Activated T-helper 1 cell treated with anti-CD3 and anti-CD28 coated beads, Interleukin-12 subunit alpha, Interleukin-12 subunit beta, Interleukin-2, Interleukin-4 antibody, amounts not matched to agents 30 ng/mL and 10 ng/mL and 1 ng/mL, durations not matched to agents 14 hours and 24 hours and 36 hours (primary cell): ENCODE results near the gene NR3C2. TPM values are rescaled to one million over a fixed set of nuclear protein-coding genes. Genes with fewer than 3 reads are reported as not detected.

Experiments used
- DNase-seq: peaks from one replicate; pipeline ENCODE4 v3.0.0; 2021; ENCODE audit warnings: low spot score
- H3K27ac Mint-ChIP-seq: one replicate; pipeline ENCODE4 v1.8.0; 2021; ENCODE audit warnings: mild to moderate bottlenecking, mixed read lengths
- H3K27me3 Mint-ChIP-seq: one replicate; pipeline ENCODE4 v1.8.0; 2022; ENCODE audit warnings: mild to moderate bottlenecking, moderate library complexity, mixed read lengths; ENCODE audit not compliant: insufficient read depth
- H3K36me3 Mint-ChIP-seq: one replicate; pipeline ENCODE4 v1.8.0; 2021; ENCODE audit warnings: low read depth, mixed read lengths
- H3K4me1 Mint-ChIP-seq: one replicate; pipeline ENCODE4 v1.8.0; 2021; ENCODE audit warnings: low read depth, mixed read lengths
- H3K4me3 Mint-ChIP-seq: one replicate; pipeline ENCODE4 v1.8.0; 2021; ENCODE audit warnings: mild to moderate bottlenecking, moderate library complexity, mixed read lengths
- H3K9me3 Mint-ChIP-seq: one replicate; pipeline ENCODE4 v1.8.0; 2021; ENCODE audit warnings: mixed read lengths
- intact Hi-C: fragments of 100-400 bp; cut with micrococcal nuclease; formaldehyde crosslinking; loops from one replicate; pipeline ENCODE4 v1.15.1; 2024
- total RNA-seq: library from RNA; stranded (reverse); gene quantifications from 2 replicates; pipeline ENCODE4 v1.2.3, GENCODE V29; 2022

Gene NR3C2
- total RNA-seq, 1 donor from 2014 or later: 0.29 TPM

DNA sequence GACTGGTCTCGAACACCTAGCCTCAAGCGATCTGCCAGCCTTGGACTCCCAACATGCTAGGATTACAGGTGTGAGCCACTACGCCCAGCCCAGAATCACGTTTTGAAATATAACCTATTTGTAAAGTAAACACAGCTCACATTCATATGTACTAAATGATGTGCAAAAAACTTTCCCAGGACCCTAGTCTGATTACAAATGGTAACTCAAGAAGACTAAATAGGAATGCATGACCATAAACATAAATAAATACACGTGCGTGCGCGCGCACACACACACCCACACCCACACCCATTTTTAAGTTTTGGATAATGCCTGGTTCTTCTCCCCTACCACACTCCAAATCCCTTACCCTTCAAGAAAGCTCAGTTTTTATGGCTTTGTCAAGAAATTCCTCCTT, 163.9 kb downstream of the NR3C2 start:
- no peak overlapping the region for H3K4me3 Mint-ChIP-seq
- DNase-seq: no peak
- no peaks in the 10 kb centered on the region for H3K4me1 Mint-ChIP-seq
- H3K9me3 Mint-ChIP-seq: no peaks in the 10 kb centered on the region
- H3K27me3 Mint-ChIP-seq: no peaks in the 10 kb centered on the region
- no peak overlapping the region for H3K27ac Mint-ChIP-seq
- H3K36me3 Mint-ChIP-seq: no peaks in the 10 kb centered on the region
- intact Hi-C loops: no loop called here

DNA sequence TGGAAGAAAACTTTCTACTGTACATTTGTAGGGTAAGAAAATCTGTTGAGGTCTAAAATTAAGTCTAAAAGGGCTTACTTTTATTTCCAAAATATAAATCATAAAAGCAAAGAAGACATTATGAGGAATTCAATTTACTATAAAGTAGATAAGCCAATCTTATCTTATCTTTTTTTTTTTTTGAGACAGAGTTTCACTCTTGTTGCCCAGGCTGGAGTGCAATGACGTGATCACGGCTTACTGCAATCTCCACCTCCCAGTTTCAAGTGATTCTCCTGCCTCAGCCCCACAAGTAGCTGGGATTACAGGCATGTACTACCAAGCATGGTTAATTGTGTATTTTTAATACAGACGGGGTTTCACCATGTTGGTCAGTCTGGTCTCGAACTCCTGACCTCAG, 166.9 kb downstream of the NR3C2 start:
- intact Hi-C loops: no loop called here
- Mint-ChIP-seq H3K27me3 (no peaks in the 10 kb centered on the region), H3K4me3 (no peak overlapping the region)

DNA sequence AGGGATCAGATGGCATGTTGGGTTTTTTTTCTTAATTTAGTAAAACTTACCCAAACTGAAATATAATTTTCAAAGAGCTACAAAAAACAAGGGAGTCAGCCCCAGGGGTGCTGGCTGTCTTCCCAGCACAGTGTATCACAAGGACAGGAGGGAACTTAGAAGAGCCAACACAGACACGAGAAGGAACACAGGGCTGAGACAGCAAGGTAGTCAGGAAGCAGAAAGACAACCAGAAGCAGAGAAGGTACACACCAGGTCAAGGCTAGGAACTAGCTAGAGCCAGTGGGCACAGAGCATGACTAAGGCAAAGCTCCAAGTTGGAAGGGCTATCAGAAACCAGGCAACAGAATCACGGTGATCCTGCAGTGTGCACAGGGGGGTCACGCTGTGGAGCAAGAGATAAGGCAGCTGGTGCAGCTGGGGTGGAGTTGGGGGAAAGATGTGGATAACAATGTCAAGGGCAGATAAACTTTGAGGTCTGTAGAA, 168.7 kb downstream of the NR3C2 start:
- no peaks in the 10 kb centered on the region for H3K27me3 Mint-ChIP-seq

More for the DNA sequence above, 166.9 kb downstream of the NR3C2 start:
- Mint-ChIP-seq H3K4me1 (no peaks in the 10 kb centered on the region), H3K36me3 (no peaks in the 10 kb centered on the region), H3K27ac (no peak overlapping the region), H3K9me3 (no peaks in the 10 kb centered on the region)
- no peak for DNase-seq

DNA sequence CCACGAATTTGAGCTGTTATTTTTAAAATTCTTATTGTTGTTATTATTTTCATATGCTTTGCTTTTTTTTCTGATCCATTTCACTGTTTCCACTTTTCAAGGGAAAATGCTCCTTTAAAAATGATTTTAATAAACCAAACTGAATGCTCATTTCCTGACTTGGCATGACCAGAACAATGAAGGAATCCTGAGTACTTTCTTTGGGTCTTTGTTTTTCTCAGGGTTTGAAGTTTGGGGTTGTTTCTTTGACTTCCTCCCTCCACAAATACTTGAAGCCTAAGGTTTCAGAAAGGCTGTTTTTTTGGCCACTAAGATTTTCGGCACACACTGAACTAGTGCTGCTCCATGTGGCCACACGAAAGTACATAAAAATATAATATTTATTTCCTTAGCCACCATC, 171.0 kb downstream of the NR3C2 start:
- no peaks in the 10 kb centered on the region for H3K4me1 Mint-ChIP-seq
- H3K4me3 Mint-ChIP-seq: no peak overlapping the region
- no peak overlapping the region for H3K27ac Mint-ChIP-seq
- DNase-seq: no peak
- intact Hi-C loops: no loop called here
- no peaks in the 10 kb centered on the region for H3K27me3 Mint-ChIP-seq
- H3K36me3 Mint-ChIP-seq: no peaks in the 10 kb centered on the region
- H3K9me3 Mint-ChIP-seq: no peaks in the 10 kb centered on the region

More for the DNA sequence above, 168.7 kb downstream of the NR3C2 start:
- H3K9me3 Mint-ChIP-seq: no peaks in the 10 kb centered on the region
- intact Hi-C loops: no loop called here
- H3K36me3 Mint-ChIP-seq: no peaks in the 10 kb centered on the region
- H3K4me3 Mint-ChIP-seq: no peak overlapping the region
- H3K27ac Mint-ChIP-seq: no peak overlapping the region
- no peaks in the 10 kb centered on the region for H3K4me1 Mint-ChIP-seq
- no peak for DNase-seq

DNA sequence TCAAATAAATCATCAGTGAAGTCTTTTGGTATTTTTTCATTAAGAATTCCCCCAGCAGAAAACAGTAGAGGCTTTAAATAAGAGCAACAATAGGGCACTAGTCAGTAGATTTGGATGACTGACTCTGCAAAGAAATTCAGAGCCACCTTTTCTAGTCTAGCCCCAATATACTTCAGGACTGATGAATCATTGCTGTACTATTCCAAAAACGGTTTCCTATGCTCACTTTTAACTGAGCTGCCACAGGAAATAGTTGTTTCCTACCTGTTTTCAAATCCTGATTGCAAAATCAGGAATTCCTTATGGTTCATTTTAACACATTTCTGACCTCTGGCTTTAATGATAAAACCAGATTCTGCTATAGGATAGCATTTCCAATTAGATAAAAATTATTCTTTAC, 171.6 kb downstream of the NR3C2 start:
- H3K27ac Mint-ChIP-seq: no peak overlapping the region
- no peaks in the 10 kb centered on the region for H3K9me3 Mint-ChIP-seq
- no peak overlapping the region for H3K4me3 Mint-ChIP-seq
- H3K27me3 Mint-ChIP-seq: no peaks in the 10 kb centered on the region
- no peaks in the 10 kb centered on the region for H3K4me1 Mint-ChIP-seq
- no peak for DNase-seq
- intact Hi-C loops: no loop called here
- H3K36me3 Mint-ChIP-seq: no peaks in the 10 kb centered on the region

DNA sequence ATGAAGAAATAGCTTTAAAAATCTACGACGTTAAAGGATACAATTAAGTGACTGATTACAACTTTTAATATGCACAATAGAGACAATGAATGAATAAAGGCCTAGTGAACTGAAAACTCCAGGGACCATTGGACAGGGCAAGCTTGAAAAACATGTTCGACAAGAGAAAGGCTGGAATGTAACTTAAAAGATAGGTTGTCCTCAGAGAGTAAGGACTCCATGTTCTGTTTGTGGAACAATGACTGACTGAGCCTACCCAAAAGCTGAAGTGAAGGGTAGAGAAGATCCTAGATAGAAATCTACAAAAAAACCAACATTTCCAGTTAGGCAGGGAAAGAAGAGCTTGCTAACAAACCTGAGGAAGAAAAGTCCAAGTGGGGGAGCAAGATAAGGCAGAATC, 173.4 kb downstream of the NR3C2 start:
- DNase-seq: no peak
- Mint-ChIP-seq H3K4me3 (no peak overlapping the region), H3K4me1 (no peaks in the 10 kb centered on the region), H3K27ac (no peak overlapping the region), H3K36me3 (no peaks in the 10 kb centered on the region), H3K27me3 (no peaks in the 10 kb centered on the region), H3K9me3 (no peaks in the 10 kb centered on the region)
- intact Hi-C loops: no loop called here

DNA sequence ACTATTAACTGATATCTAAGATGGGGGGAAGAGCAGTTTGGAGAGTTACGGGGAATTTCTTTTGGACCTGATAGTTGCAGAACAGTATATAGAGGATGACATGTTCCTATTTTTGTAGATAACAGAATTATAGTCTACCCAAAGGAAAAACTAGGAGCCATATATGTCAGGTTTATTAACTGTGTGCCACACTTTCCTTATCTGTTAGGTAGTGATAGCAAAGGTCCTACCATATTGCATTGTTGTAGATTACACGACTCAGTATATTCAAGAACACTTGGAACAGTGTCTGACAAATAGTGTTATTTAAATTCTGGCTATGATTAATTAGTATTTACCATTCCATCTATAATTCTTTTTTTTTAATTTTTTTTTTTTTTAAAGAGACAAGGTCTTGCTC, 175.3 kb downstream of the NR3C2 start:
- no peak overlapping the region for H3K27ac Mint-ChIP-seq
- H3K4me1 Mint-ChIP-seq: no peaks in the 10 kb centered on the region
- no peak for DNase-seq
- H3K4me3 Mint-ChIP-seq: no peak overlapping the region
- H3K9me3 Mint-ChIP-seq: no peaks in the 10 kb centered on the region
- no peaks in the 10 kb centered on the region for H3K27me3 Mint-ChIP-seq
- no peaks in the 10 kb centered on the region for H3K36me3 Mint-ChIP-seq
- intact Hi-C loops: no loop called here

DNA sequence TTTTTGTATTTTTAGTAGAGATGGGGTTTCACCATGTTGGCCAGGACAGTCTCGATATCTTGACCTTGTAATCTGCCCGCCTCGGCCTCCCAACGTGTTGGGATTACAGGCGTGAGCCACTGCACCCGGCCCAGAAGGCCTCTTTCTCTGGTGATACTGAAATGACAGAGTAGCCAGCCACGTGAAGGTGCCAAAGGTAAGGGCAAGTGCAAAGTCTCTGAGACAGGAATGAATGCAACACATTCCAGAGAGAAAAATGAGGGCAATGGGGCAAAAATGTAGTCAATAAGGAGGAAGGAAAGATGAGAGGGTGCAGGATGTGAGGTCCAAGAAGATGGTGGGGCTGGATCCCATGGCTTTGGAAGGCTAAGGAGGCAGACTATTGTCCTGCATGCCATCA, 176.0 kb downstream of the NR3C2 start:
- DNase-seq: no peak
- Mint-ChIP-seq H3K4me1 (no peaks in the 10 kb centered on the region), H3K27ac (no peak overlapping the region)

DNA sequence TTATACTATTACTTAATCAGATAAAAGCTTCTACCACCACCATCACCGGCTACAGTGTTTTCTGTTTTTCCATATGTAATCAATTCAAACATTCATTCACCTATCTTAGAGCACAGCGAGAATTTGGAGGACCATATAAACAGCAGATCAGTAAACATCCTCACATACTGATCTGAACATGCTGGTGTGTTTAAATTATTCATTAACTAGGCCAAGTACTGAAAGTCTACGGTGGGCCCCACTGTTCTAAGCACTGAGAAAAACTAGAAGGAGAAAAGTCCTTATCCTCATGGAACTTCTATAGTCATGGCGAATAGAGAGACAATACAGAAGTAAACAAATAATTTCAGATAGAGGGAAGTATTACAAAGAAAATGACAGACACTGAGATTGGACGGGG, 176.6 kb downstream of the NR3C2 start:
- DNase-seq: no peak
- intact Hi-C loops: no loop called here
- H3K4me1 Mint-ChIP-seq: no peaks in the 10 kb centered on the region
- no peaks in the 10 kb centered on the region for H3K9me3 Mint-ChIP-seq
- H3K27ac Mint-ChIP-seq: no peak overlapping the region
- no peaks in the 10 kb centered on the region for H3K27me3 Mint-ChIP-seq
- H3K4me3 Mint-ChIP-seq: no peak overlapping the region
- H3K36me3 Mint-ChIP-seq: no peaks in the 10 kb centered on the region

More for the DNA sequence above, 176.0 kb downstream of the NR3C2 start:
- intact Hi-C loops: no loop called here
- Mint-ChIP-seq H3K27me3 (no peaks in the 10 kb centered on the region), H3K9me3 (no peaks in the 10 kb centered on the region), H3K4me3 (no peak overlapping the region), H3K36me3 (no peaks in the 10 kb centered on the region)

DNA sequence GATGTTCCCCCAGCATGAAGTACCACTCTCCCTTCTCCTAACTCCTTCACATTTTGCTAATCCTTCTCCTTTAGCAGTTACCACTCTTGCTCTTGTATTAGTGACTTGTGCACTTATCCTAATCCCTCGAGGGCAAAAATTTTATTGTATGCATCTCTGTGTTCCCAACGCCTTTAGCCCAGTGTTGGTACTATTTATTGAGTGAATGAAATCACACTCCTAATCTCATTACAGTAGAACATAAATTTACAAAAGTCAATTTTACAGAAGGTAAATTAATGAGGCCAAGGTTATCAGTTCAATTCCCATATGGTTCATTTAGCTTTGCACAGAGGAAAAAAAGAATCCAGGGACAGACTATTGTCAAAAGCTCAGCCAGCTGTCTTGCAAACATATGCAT, 178.4 kb downstream of the NR3C2 start:
- no peak overlapping the region for H3K4me3 Mint-ChIP-seq
- H3K27ac Mint-ChIP-seq: no peak overlapping the region
- intact Hi-C loops: no loop called here
- DNase-seq: no peak
- H3K4me1 Mint-ChIP-seq: no peaks in the 10 kb centered on the region
- no peaks in the 10 kb centered on the region for H3K9me3 Mint-ChIP-seq
- H3K36me3 Mint-ChIP-seq: no peaks in the 10 kb centered on the region
- H3K27me3 Mint-ChIP-seq: no peaks in the 10 kb centered on the region

DNA sequence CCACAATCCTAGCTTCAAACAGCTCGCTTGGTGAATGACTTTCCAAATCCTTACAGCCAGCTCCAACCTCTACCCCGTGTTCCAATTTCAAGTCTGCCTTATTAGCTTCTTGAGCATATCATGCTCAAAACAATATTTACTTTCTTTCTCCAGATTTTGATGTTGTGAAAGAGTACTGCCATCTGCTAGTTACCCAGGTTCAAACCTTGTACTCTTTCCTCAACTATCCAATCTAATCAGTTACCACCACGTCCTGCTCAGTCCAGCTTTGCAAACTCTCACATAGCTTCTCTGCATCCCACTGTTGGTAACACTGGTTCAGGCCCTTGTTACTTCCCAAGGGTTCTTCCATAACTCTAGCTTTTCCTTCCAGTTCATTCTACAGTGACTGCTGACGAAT, 179.1 kb downstream of the NR3C2 start:
- Mint-ChIP-seq H3K27ac (no peak overlapping the region), H3K4me3 (no peak overlapping the region), H3K9me3 (no peaks in the 10 kb centered on the region), H3K36me3 (no peaks in the 10 kb centered on the region), H3K4me1 (no peaks in the 10 kb centered on the region), H3K27me3 (no peaks in the 10 kb centered on the region)
- intact Hi-C loops: no loop called here
- DNase-seq: no peak

DNA sequence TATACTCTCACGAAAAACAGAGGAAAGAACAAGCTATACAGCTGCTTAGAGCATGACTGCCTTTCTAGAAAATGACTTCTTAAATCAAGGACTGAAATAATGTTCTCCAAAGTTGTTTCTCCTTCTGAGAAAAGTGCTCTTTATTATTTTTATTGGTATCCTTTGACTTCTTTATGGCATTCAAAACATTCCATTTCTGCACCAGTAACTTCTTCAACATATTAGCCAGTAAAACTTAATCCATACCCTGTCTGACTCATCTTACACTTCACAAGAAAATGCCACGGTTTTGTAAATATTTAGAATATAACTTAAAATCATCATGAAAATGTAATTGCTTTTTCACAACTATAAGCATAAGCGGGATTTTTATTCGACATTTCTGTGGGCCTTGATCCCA, 180.4 kb downstream of the NR3C2 start:
- no peaks in the 10 kb centered on the region for H3K27me3 Mint-ChIP-seq
- no peaks in the 10 kb centered on the region for H3K4me1 Mint-ChIP-seq
- DNase-seq: no peak
- intact Hi-C loops: no loop called here
- no peak overlapping the region for H3K27ac Mint-ChIP-seq
- no peaks in the 10 kb centered on the region for H3K36me3 Mint-ChIP-seq
- no peak overlapping the region for H3K4me3 Mint-ChIP-seq
- no peaks in the 10 kb centered on the region for H3K9me3 Mint-ChIP-seq

DNA sequence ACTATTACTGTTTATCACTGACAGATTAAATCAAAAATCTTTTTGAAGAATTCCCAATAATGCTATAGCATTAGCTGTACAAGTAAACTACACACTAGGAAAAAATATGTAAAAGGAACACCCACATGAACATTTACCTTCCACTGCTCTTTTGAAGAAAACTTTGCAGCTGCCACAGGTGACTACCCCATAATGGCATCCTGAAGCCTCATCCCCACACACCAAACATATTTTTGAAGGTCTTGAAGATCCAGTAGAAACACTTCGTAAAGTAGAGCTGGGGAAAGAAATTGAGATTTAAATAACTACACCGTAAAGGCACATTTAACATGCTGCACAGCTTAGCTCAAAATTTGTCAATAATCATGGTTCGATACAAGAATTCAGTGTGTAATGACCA, 182.4 kb downstream of the NR3C2 start:
- Mint-ChIP-seq H3K4me1 (no peaks in the 10 kb centered on the region), H3K4me3 (no peak overlapping the region), H3K36me3 (no peaks in the 10 kb centered on the region), H3K27ac (no peak overlapping the region), H3K9me3 (no peaks in the 10 kb centered on the region), H3K27me3 (no peaks in the 10 kb centered on the region)
- intact Hi-C loops: no loop called here
- DNase-seq: no peak

DNA sequence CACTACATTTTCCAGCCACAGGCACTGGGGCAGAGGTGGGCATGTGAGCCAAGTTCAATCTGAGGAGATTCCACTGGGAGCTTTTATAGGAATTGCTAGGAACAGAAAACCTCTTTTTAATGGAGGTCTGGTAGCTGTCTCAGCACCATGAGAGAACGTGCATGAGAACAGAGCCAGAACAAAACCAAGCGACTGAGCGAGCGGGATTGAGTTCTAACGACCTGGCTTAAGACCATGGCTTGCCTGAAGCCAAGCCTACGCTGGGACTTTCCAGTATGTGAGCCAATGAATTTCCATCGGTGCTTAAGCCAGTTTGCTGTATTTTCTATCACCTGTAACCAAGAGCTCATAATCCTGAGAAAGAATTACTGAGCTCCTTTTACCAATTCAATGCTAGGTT, 183.7 kb downstream of the NR3C2 start:
- Mint-ChIP-seq H3K9me3 (no peaks in the 10 kb centered on the region), H3K27ac (no peak overlapping the region), H3K36me3 (no peaks in the 10 kb centered on the region), H3K27me3 (no peaks in the 10 kb centered on the region), H3K4me1 (no peaks in the 10 kb centered on the region), H3K4me3 (no peak overlapping the region)
- no peak for DNase-seq
- intact Hi-C loops: no loop called here
